GM18858 (cell line): ENCODE results near the gene MAP2K5.
"Not testable (repeated sequence)": the region's sequence is repeated elsewhere in the genome, so short reads cannot be mapped to it uniquely, and the experiment has no call there.

ENCODE experiments used
- ATAC-seq: cut with Tn5 transposase; IDR thresholded peaks from one replicate; pipeline ENCODE4 v1.9.1; 2021; ENCODE audit not compliant: unreplicated experiment

The MAP2K5 gene

GRCh38 chr15:67592245-67592644 is 49.7 kb downstream of the MAP2K5 start:
- no peak for ATAC-seq

GRCh38 chr15:67593562-67593961 is 51.1 kb downstream of the MAP2K5 start:
- ATAC-seq: no peak

GRCh38 chr15:67594770-67595169 is 52.3 kb downstream of the MAP2K5 start:
- ATAC-seq: no peak

- no peak for ATAC-seq
Observed at GRCh38 chr15:67595572-67595971, 53.1 kb downstream of the MAP2K5 start.

DNA sequence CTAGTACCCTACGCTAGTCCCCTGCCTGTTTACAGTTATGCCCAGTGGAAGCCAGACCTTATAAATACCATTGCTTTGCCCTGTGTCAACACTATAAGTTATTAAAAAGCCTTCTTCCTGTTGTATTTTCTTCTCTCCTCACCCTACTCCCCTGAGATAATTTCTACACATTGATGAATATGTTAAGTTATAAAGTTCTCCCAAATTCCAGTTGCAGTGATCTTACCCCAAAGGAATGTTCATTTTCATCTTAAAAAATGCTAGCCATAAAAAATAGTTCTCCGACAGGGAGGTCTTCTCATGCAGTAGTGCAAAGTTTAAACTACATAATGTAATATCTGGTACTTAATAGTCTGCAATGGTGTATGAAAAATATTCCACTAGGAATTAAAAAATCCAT is 58.6 kb downstream of the MAP2K5 start:
- ATAC-seq: no peak

DNA sequence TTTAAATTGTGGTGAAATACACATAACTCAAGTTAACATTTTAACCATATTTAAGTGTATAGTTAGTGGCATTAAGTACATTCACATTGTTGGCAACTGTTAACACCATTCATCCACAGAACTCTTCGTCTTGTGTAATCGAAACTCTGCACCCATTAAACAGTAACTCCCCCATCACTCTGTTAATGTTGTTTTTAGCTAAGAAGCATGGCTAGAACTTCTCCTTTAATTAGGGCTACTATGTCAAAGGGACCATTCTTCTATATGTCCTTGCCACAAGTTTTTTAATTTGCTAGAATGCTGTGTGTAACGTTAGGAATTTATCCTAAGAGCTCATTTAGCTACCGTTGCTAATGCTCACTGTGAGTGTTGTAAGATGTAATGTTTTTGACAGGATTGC is 60.6 kb downstream of the MAP2K5 start:
- no peak for ATAC-seq

GRCh38 chr15:67605871-67606270 is 63.4 kb downstream of the MAP2K5 start:
- ATAC-seq: no peak

GRCh38 chr15:67606742-67607141 is 64.2 kb downstream of the MAP2K5 start:
- ATAC-seq: no peak

GRCh38 chr15:67607329-67607728 is 64.8 kb downstream of the MAP2K5 start:
- ATAC-seq: no peak

DNA sequence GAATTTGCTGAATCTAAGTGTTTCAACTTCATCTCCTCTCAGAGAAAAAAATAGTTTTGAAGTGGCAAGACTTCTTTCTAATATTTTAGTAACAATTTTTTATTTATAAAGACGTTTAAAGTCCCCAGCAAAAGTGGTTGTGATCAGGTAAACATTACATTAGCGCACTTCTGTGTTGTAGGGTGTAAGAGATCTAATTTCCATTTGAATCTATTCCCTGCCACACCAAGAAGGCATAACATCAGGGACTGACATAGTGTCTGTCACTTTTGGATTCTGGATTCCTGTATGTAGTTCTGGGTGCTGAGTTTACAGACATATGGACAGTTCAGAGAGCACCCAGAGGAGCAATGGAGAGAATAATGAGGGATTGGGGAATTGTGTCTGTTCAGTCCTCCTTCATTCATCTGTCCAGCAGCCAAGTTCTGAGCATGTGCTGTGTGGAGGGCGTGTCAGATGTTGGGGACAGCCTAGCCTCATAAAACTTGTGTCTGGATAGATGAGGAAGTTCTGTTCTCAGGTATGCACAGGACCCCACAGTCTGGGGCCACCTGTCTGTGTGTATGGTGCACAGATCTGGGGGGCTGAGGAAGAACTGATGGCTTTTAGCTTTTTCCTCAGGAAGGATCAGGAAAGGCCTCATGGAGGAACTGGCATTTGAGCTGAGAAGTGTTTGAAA is 65.6 kb downstream of the MAP2K5 start:
- ATAC-seq: no peak

GRCh38 chr15:67608638-67608959 is 66.1 kb downstream of the MAP2K5 start:
- no peak for ATAC-seq

GRCh38 chr15:67611370-67612369 is 69.2 kb downstream of the MAP2K5 start:
- ATAC-seq: no peak

GRCh38 chr15:67613211-67613610 is 70.7 kb downstream of the MAP2K5 start:
- no peak for ATAC-seq

DNA sequence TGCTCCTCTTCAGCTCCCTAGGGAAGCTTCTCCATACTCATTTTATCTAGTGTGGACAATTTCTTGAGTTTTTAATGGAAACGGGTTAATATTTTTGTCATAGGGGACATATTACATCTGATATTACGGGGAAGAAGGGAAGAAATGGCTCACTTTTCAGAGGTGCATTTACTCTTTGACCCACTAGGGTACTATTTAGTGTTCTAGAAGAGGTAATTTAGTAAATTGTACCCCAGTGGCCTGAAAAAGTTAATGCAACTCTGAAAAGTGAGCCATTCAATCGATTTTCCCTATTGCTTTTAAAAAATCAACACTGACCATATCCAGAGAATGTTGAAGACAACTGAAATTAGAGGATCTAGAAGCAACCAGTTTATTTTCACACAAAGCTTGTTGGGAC is 71.2 kb downstream of the MAP2K5 start:
- ATAC-seq: no peak

DNA sequence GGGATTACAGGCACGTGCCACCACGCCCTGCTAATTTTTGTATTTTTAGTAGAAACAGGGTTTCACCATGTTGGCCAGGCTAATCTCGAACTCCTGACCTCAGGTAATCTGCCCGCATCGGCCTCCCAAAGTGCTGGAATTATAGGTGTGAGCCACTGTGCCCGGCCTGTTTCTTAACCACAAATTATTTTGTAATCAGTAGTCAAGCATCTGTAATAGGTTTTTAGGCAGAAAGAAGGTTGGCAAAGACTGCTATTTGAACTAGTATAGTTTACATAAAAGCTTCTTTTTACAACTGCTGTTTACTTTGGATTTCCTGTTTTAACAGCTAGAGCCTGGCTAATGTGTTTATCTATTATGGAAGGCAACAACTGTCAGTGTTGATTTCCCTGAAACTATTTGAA is 72.6 kb downstream of the MAP2K5 start:
- not testable (repeated sequence) for ATAC-seq

GRCh38 chr15:67618297-67618696 is 75.8 kb downstream of the MAP2K5 start:
- no peak for ATAC-seq

DNA sequence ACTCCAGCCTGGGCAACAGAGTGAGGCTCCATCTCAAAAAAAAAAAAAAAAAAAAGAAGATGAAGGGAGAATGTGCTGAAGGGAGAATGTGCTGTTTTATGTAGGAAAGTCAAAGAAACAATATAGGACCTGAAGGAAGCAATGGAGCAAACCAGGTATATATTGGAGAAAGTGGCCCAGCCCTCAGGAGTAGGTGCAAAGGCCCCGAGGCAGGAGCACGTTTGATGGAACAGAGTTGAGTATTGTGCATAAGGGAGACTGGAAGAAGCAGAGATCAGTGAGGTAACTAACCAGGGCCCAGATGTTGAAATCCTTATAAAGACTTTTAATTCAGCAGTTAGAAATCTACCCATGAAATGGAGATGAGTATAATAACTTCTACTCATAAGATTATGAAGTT is 79.6 kb downstream of the MAP2K5 start:
- ATAC-seq: no peak

GRCh38 chr15:67632261-67632660 is 89.8 kb downstream of the MAP2K5 start:
- ATAC-seq: no peak

- ATAC-seq: not testable (repeated sequence)
Observed at GRCh38 chr15:67635950-67636349, 93.4 kb downstream of the MAP2K5 start.

DNA sequence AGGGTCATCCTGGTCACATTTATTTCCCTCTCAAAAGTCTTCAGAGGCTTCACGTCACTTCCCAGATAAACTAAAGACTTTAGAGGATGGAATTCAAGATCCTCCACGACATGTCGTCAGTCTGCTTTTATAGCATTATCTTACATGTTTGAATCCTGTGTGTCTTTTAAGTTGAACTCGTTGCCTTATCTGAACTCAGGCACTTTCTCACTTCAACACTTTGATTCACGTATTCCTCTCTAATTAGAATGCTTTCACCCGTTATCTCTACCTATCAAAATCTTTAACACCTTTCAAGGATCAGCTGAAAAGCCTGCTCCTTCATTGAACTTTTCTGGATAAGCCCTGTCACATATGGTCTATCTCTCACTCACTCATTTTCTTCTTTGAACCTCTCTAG is 97.1 kb downstream of the MAP2K5 start:
- ATAC-seq: no peak

- ATAC-seq: no peak
Observed at GRCh38 chr15:67641453-67641852, 99.0 kb downstream of the MAP2K5 start.

- no peak for ATAC-seq
Observed at GRCh38 chr15:67646847-67647246, 104.3 kb downstream of the MAP2K5 start.
